ENCODE measurements around the gene CATSPERZ. TPM values are rescaled to one million over a fixed set of nuclear protein-coding genes. Genes with fewer than 3 reads are reported as not detected.

Gene CATSPERZ
- polyA plus RNA-seq, 1 donor from 2014 or later: not detected

GRCh38 chr11:64275031-64275800 lies 24.9 kb upstream of the CATSPERZ start:
- no peaks in the 10 kb centered on the region for H3K9me3 ChIP-seq (ENCODE audit: low read length)
- H3K9me2 ChIP-seq (ENCODE audit: insufficient read depth, low read length): no peaks in the 10 kb centered on the region
- no peaks in the 10 kb centered on the region for H3K79me2 ChIP-seq (replicated peaks; ENCODE audit: insufficient read depth, low read length)
- TF ChIP-seq EP300 (conservative IDR thresholded peaks at IDR 0.05; ENCODE audit: poor library complexity, severe bottlenecking): no peak
- TF ChIP-seq TAF1 (IDR thresholded peaks at IDR 0.05; ENCODE audit: low read depth): no peak
- TF ChIP-seq RAD21 (conservative IDR thresholded peaks at IDR 0.05): no peak
- TF ChIP-seq POLR2AphosphoS5 (IDR thresholded peaks at IDR 0.05): no peak
- TF ChIP-seq CTCF (IDR thresholded peaks at IDR 0.05; ENCODE audit: poor library complexity, severe bottlenecking): no peak
- no peak for TF ChIP-seq MXI1 (conservative IDR thresholded peaks at IDR 0.05; ENCODE audit: poor library complexity, severe bottlenecking)
- no peak for TF ChIP-seq REST (IDR thresholded peaks at IDR 0.05; ENCODE audit: borderline replicate concordance)
- TF ChIP-seq EZH2 (IDR thresholded peaks at IDR 0.05; ENCODE audit: borderline replicate concordance, insufficient read depth, low read length, poor library complexity, severe bottlenecking): no peak
- no peak for TF ChIP-seq SMC3 (conservative IDR thresholded peaks at IDR 0.05; ENCODE audit: poor library complexity)
- peaks cover 4% of the 10 kb centered on the region for H3F3A ChIP-seq (ENCODE audit: insufficient read depth, low read length, poor library complexity, severe bottlenecking)
- H3K27me3 ChIP-seq (ENCODE audit: insufficient read depth, low read depth, low read length): no peaks in the 10 kb centered on the region
- no peak overlapping the region for H3K27ac ChIP-seq (ENCODE audit: low read length)
- H4K20me1 ChIP-seq (ENCODE audit: insufficient read depth): no peaks in the 10 kb centered on the region
- no peak overlapping the region for H2AFZ ChIP-seq (ENCODE audit: low read depth, low read length)
- no peak overlapping the region for H3K9ac ChIP-seq (ENCODE audit: low read length)
- no peak overlapping the region for H3K4me3 ChIP-seq (ENCODE audit: low read length)
- no peak overlapping the region for H3K4me2 ChIP-seq (ENCODE audit: low read length)
- no peaks in the 10 kb centered on the region for H3K36me3 ChIP-seq (ENCODE audit: insufficient read depth, low read length)

- H3K79me2 ChIP-seq (replicated peaks; ENCODE audit: insufficient read depth, low read length): no peaks in the 10 kb centered on the region
- H2AFZ ChIP-seq (ENCODE audit: low read depth, low read length): no peak overlapping the region
- TF ChIP-seq CTCF (IDR thresholded peaks at IDR 0.05; ENCODE audit: poor library complexity, severe bottlenecking) (no peak), REST (IDR thresholded peaks at IDR 0.05; ENCODE audit: borderline replicate concordance) (no peak), RAD21 (conservative IDR thresholded peaks at IDR 0.05) (no peak)
- no peak overlapping the region for H3K27ac ChIP-seq (ENCODE audit: low read length)
- no peaks in the 10 kb centered on the region for H3K9me3 ChIP-seq (ENCODE audit: low read length)
- no peak overlapping the region for H3K4me2 ChIP-seq (ENCODE audit: low read length)
- no peaks in the 10 kb centered on the region for H3F3A ChIP-seq (ENCODE audit: insufficient read depth, low read length, poor library complexity, severe bottlenecking)
- no peaks in the 10 kb centered on the region for H4K20me1 ChIP-seq (ENCODE audit: insufficient read depth)
- no peak overlapping the region for H3K9ac ChIP-seq (ENCODE audit: low read length)
- H3K36me3 ChIP-seq (ENCODE audit: insufficient read depth, low read length): no peaks in the 10 kb centered on the region
- no peaks in the 10 kb centered on the region for H3K9me2 ChIP-seq (ENCODE audit: insufficient read depth, low read length)
- H3K4me3 ChIP-seq (ENCODE audit: low read length): no peak overlapping the region
- no peaks in the 10 kb centered on the region for H3K27me3 ChIP-seq (ENCODE audit: insufficient read depth, low read depth, low read length)
Observed at GRCh38 chr11:64275841-64276240, 24.3 kb upstream of the CATSPERZ start.

Data from neural cell (in vitro differentiated cells).